OCI-LY1 (cell line): ENCODE measurements around the gene ELMOD3.

ENCODE experiments used
- CTCF ChIP-seq: fragments of 200-600 bp; sonication (generic), shearing (Covaris generic); IDR thresholded peaks from 2 replicates; pipeline ENCODE4 v1.5.1; 2017; ENCODE audit warnings: mild to moderate bottlenecking, antibody characterized with exemption, low read length, moderate library complexity, mixed read lengths
- EZH2 ChIP-seq: fragments of 200-600 bp; sonication (generic), shearing (Covaris generic); IDR thresholded peaks from 2 replicates; pipeline ENCODE4 v1.8.0; 2017; ENCODE audit warnings: borderline replicate concordance, mixed run types, mild to moderate bottlenecking, antibody characterized with exemption, low read length, moderate library complexity, mixed read lengths

GRCh38 chr2:85357736-85358135 lies 3.2 kb downstream of the ELMOD3 start:
- no peak for TF ChIP-seq CTCF
- TF ChIP-seq EZH2 = no peak
